A549 treated with ZK216348 at 1 μM for 4 hours (cell line): ENCODE data around the gene FGD1. TPM values are rescaled to one million over a fixed set of nuclear protein-coding genes. Genes with fewer than 3 reads are reported as not detected.

ENCODE experiments used
- total RNA-seq: library from RNA; stranded (reverse); fragments of 200-300 nt; extraction: Qiagen RNA extraction; gene quantifications from 5 replicates; pipeline ENCODE4 v1.2.3, GENCODE V29; 2022; ENCODE audit warnings: low read depth

The FGD1 gene
- total RNA-seq, result 4.2 to 8.2 TPM (median 6.5 TPM) in 5 replicates

GRCh38 chrX:54495814-54496516 is at the start of gene FGD1:
FGD1 (minus strand) TSS chrX:54496234; CDS start chrX:54495432, 802 bp downstream.

GRCh38 chrX:54529552-54530356 is 33.7 kb upstream of the FGD1 start, which contains the start of gene GNL3L:
GNL3L (plus strand) TSS chrX:54530219; CDS start chrX:54532567, 2,348 bp downstream.

GRCh38 chrX:54439960-54440871 is 55.8 kb downstream of the FGD1 start, which contains the start of gene TSR2:
TSR2 (plus strand) TSS chrX:54440404; CDS start chrX:54440422, 18 bp downstream.

Other genes starting within 250 kb of the FGD1 start
- 0.05 to 0.07 TPM in 2 of 5 replicates, not detected in the others for gene WNK3, start 138.2 kb downstream of the FGD1 start, total RNA-seq
- 51.5 to 59.7 TPM (median 54.2 TPM) in 5 replicates for gene TSR2, start 55.8 kb downstream of the FGD1 start, total RNA-seq
- gene GNL3L, start 34.0 kb upstream of the FGD1 start, total RNA-seq, result 17.2 to 20.8 TPM (median 17.6 TPM) in 5 replicates